Panc1 (cell line): ENCODE data around the gene SERHL2.

Source experiments
- CTCF ChIP-seq: fragments of 450-650 bp; IDR thresholded peaks from 2 replicates; pipeline ENCODE4 v1.5.1; 2017; ENCODE audit warnings: mild to moderate bottlenecking
- POLR2AphosphoS5 ChIP-seq: IDR thresholded peaks from 2 replicates; pipeline ENCODE4 v1.6.1; 2012; ENCODE audit warnings: mild to moderate bottlenecking, low read depth, low read length, moderate library complexity
- REST ChIP-seq, 2 experiments: IDR thresholded peaks; 2 replicates each; pipeline ENCODE4 v1.6.1; 2011 to 2012; ENCODE audit warnings: low read depth in 2 of 2, control low read depth in 1 of 2, low read length in 1 of 2, mild to moderate bottlenecking in 1 of 2, moderate library complexity in 1 of 2; ENCODE audit not compliant: insufficient read depth in 1 of 2
- TCF7L2 ChIP-seq: IDR thresholded peaks from 2 replicates; pipeline ENCODE4 v1.6.1; 2011; ENCODE audit warnings: mild to moderate bottlenecking, low read depth, low read length, inconsistent platforms

GRCh38 chr22:42585096-42585495 lies 31.3 kb downstream of the SERHL2 start:
- TF ChIP-seq CTCF (no peak), POLR2AphosphoS5 (no peak), REST (IDR thresholded peaks at IDR 0.05; ENCODE audit: insufficient read depth in 1 of 2, low read depth in 2 of 2, low read length in 1 of 2) (no peak), TCF7L2 (no peak)
